K562 (cell line): ENCODE results near the gene ZMYND12. TPM values are rescaled to one million over a fixed set of nuclear protein-coding genes. Genes with fewer than 3 reads are reported as not detected.

ENCODE experiments used
- ATAC-seq: fragments of 200-7000 bp; cut with Tn5 transposase; 3 replicates; pipeline ENCODE4 v1.9.1; 2020; ENCODE audit warnings: moderate library complexity
- BruUV-seq: library from RNA; stranded (reverse); fragments of 400-500 nt; replicated peaks from 2 replicates; lab custom pipeline; 2021; lab: Mats Ljungman, UMichigan
- CTCF ChIA-PET: fragments of 300-600 bp; formaldehyde crosslinking; extraction: SDS; loops from one replicate; lab custom pipeline; 2021; ENCODE audit warnings: low intra/inter-chr PET ratio; lab: Yijun Ruan, JAX
- POLR2A ChIA-PET: fragments of 300-600, 350-650 bp; sonication (Branson Sonifier 250); formaldehyde crosslinking; extraction: SDS; loops from one replicate; lab custom pipeline; 2021; ENCODE audit warnings: antibody characterized with exemption, inconsistent platforms; lab: Yijun Ruan, JAX
- DNase-seq, 4 experiments: peaks; one replicate each; pipeline versions ENCODE4 v3.0.0 to v3.0.0-alpha.2; 2011 to 2018; ENCODE audit warnings: low spot score in 3 of 4, mixed read lengths in 3 of 4; ENCODE audit errors: extremely low read depth in 1 of 4
- FAIRE-seq: peaks from 2 replicates; lab custom pipeline; 2011; peaks lifted over from hg19 to GRCh38; lab: Jason Lieb, UNC
- H2AFZ ChIP-seq: 2 replicates; pipeline ENCODE4 v1.6.0; 2011; ENCODE audit warnings: low read depth, low read length, control low read depth, inconsistent platforms
- H3K27ac ChIP-seq: fragments of 200-600 bp; 3 replicates; pipeline ENCODE4 v1.8.0; 2011; ENCODE audit warnings: low read depth, mild to moderate bottlenecking, control low read depth, inconsistent platforms, low read length, moderate library complexity, mixed read lengths; ENCODE audit errors: extremely low read depth
- H3K27me3 ChIP-seq, 2 experiments: fragments of 300-600 bp in 1 of 2; 2 replicates in 1 of 2; 3 replicates in 1 of 2; pipeline versions ENCODE4 v1.6.0 to v1.8.0; 2011; ENCODE audit warnings: inconsistent platforms in 2 of 2, low read length in 2 of 2, mild to moderate bottlenecking in 1 of 2, mixed read lengths in 1 of 2, moderate library complexity in 1 of 2; ENCODE audit not compliant: control insufficient read depth in 2 of 2, insufficient read depth in 2 of 2
- H3K36me3 ChIP-seq: fragments of 300-600 bp; 3 replicates; pipeline ENCODE4 v1.8.0; 2011; ENCODE audit warnings: mild to moderate bottlenecking, low read length, inconsistent platforms; ENCODE audit not compliant: control insufficient read depth, insufficient read depth
- H3K4me1 ChIP-seq, 2 experiments: fragments of 200-600 bp in 1 of 2; replicated peaks in 1 of 2; 2 replicates in 1 of 2; 3 replicates in 1 of 2; pipeline versions ENCODE4 v1.5.1 to v1.8.0; 2011; ENCODE audit warnings: inconsistent platforms in 2 of 2, low read length in 2 of 2, mild to moderate bottlenecking in 1 of 2, mixed read lengths in 1 of 2, moderate library complexity in 1 of 2; ENCODE audit not compliant: control insufficient read depth in 2 of 2, insufficient read depth in 2 of 2
- H3K4me2 ChIP-seq: 2 replicates; pipeline ENCODE4 v1.6.1; 2011; ENCODE audit warnings: low read length, control low read depth, inconsistent platforms, mixed read lengths; ENCODE audit not compliant: insufficient read depth
- H3K4me3 ChIP-seq: fragments of 200-600 bp; sonication (generic), shearing (Covaris generic); 2 replicates; pipeline ENCODE4 v1.5.1; 2016; ENCODE audit warnings: control low read depth, inconsistent platforms
- H3K79me2 ChIP-seq: fragments of 200-600 bp; 3 replicates; pipeline ENCODE4 v1.8.0; 2011; ENCODE audit warnings: low read length, inconsistent platforms; ENCODE audit not compliant: control insufficient read depth, insufficient read depth
- H3K9ac ChIP-seq, 2 experiments: 2 replicates each; pipeline versions ENCODE4 v1.6.0 to v1.6.1; 2011; ENCODE audit warnings: low read depth in 2 of 2, low read length in 2 of 2, control low read depth in 1 of 2, inconsistent platforms in 1 of 2, mild to moderate bottlenecking in 1 of 2, mixed read lengths in 1 of 2; ENCODE audit not compliant: insufficient read depth in 1 of 2
- H3K9me1 ChIP-seq: one replicate; pipeline ENCODE4 v1.6.0; 2011; ENCODE audit warnings: inconsistent platforms, mild to moderate bottlenecking, low read length, moderate library complexity; ENCODE audit not compliant: control insufficient read depth, insufficient read depth
- H3K9me3 ChIP-seq: replicated peaks from 2 replicates; pipeline ENCODE4 v1.5.1; 2011; ENCODE audit warnings: low read depth, low read length, inconsistent platforms; ENCODE audit not compliant: control insufficient read depth, insufficient read depth
- H4K20me1 ChIP-seq: replicated peaks from 2 replicates; pipeline ENCODE4 v1.6.1; 2011; ENCODE audit warnings: low read length, inconsistent platforms, mixed read lengths; ENCODE audit not compliant: control insufficient read depth, insufficient read depth
- CHD4 ChIP-seq: fragments of 200-600 bp; sonication (generic); IDR thresholded peaks from 3 replicates; pipeline ENCODE4 v1.6.1; 2012; ENCODE audit warnings: low read depth, mild to moderate bottlenecking, mixed read lengths, low read length, inconsistent platforms; ENCODE audit not compliant: insufficient read depth, insufficient replicate concordance, poor library complexity, severe bottlenecking
- DDX20 ChIP-seq: fragments of 450-650 bp; IDR thresholded peaks from 2 replicates; pipeline ENCODE4 v1.6.1; 2016; ENCODE audit warnings: missing genetic modification characterization, low read depth, mild to moderate bottlenecking, missing compliant biosample characterization, moderate library complexity
- DIDO1 ChIP-seq: fragments of 450-650 bp; IDR thresholded peaks from 2 replicates; pipeline ENCODE4 v1.6.1; 2016; ENCODE audit warnings: low read depth, missing biosample characterization, missing genetic modification characterization
- E2F8 ChIP-seq: fragments of 450-650 bp; IDR thresholded peaks from 2 replicates; pipeline ENCODE4 v1.7.1; 2018; ENCODE audit warnings: mild to moderate bottlenecking, low read depth; ENCODE audit not compliant: partially characterized antibody
- EP400 ChIP-seq: fragments of 450-650 bp; IDR thresholded peaks from 2 replicates; pipeline ENCODE4 v1.6.1; 2017; ENCODE audit warnings: antibody characterized with exemption, mild to moderate bottlenecking, moderate library complexity
- ETS2 ChIP-seq: IDR thresholded peaks from 2 replicates; pipeline ENCODE4 v1.6.1; 2016; ENCODE audit warnings: borderline replicate concordance, missing genetic modification characterization, mild to moderate bottlenecking, moderate library complexity, missing compliant biosample characterization; ENCODE audit not compliant: poor library complexity, severe bottlenecking
- FOS ChIP-seq: IDR thresholded peaks from 3 replicates; pipeline ENCODE4 v1.6.1; 2011; ENCODE audit not compliant: insufficient read length; ENCODE audit errors: extremely low read depth
- HCFC1 ChIP-seq: IDR thresholded peaks from 2 replicates; pipeline ENCODE4 v1.6.1; 2012; ENCODE audit warnings: low read depth, low read length, improper control_type of control experiment
- HNRNPK ChIP-seq: fragments of 200-400 bp; formaldehyde crosslinking; IDR thresholded peaks from one replicate; pipeline ENCODE4 v1.6.1; 2018; ENCODE audit warnings: mild to moderate bottlenecking, low read depth, low read length; ENCODE audit not compliant: poor library complexity, severe bottlenecking
- IRF1 ChIP-seq: sonication (generic); formaldehyde crosslinking; IDR thresholded peaks from 2 replicates; pipeline ENCODE4 v1.8.0; 2022; ENCODE audit warnings: missing genetic modification reagents, mild to moderate bottlenecking, borderline replicate concordance
- JUN ChIP-seq, 2 experiments: sonication (generic) in 1 of 2; formaldehyde crosslinking in 1 of 2; IDR thresholded peaks; 2 replicates each; pipeline versions ENCODE4 v1.6.1 to v1.8.0; 2012 to 2022; ENCODE audit warnings: borderline replicate concordance in 2 of 2, mild to moderate bottlenecking in 2 of 2, improper control_type of control experiment in 1 of 2, low read depth in 1 of 2, low read length in 1 of 2, missing genetic modification reagents in 1 of 2
- MTA2 ChIP-seq: fragments of 450-650 bp; IDR thresholded peaks from 2 replicates; pipeline ENCODE4 v1.6.1; 2016; ENCODE audit warnings: low read depth
- POLR2AphosphoS5 ChIP-seq: IDR thresholded peaks from 2 replicates; pipeline ENCODE4 v1.6.1; 2011; ENCODE audit warnings: mild to moderate bottlenecking, low read depth, low read length, moderate library complexity; ENCODE audit not compliant: control insufficient read depth, insufficient read depth
- RNF2 ChIP-seq: sonication (generic); IDR thresholded peaks from 2 replicates; pipeline ENCODE4 v1.6.1; 2016
- ZFP1 ChIP-seq: fragments of 450-650 bp; formaldehyde crosslinking; IDR thresholded peaks from 2 replicates; pipeline ENCODE4 v1.4.0; 2020; ENCODE audit warnings: mild to moderate bottlenecking, mixed read lengths
- ZNF23 ChIP-seq: fragments of 250-450 bp; sonication (Bioruptor Pico); IDR thresholded peaks from 2 replicates; pipeline ENCODE4 v1.4.0; 2020; ENCODE audit warnings: mild to moderate bottlenecking
- ZNF3 ChIP-seq: fragments of 250-450 bp; sonication (Bioruptor Pico); IDR thresholded peaks from 2 replicates; pipeline ENCODE4 v1.5.0; 2021; ENCODE audit warnings: mild to moderate bottlenecking, moderate library complexity
- ZNF408 ChIP-seq: fragments of 250-450 bp; sonication (Bioruptor Pico); IDR thresholded peaks from 2 replicates; pipeline ENCODE4 v1.4.0; 2020; ENCODE audit warnings: low read depth, mild to moderate bottlenecking, moderate library complexity
- ZNF644 ChIP-seq: fragments of 200-800 bp; sonication (Bioruptor generic); IDR thresholded peaks from 2 replicates; pipeline ENCODE4 v1.6.1; 2016; ENCODE audit warnings: low read depth, missing genetic modification characterization, missing compliant biosample characterization
- ZNF699 ChIP-seq: fragments of 250-450 bp; sonication (Bioruptor Pico); IDR thresholded peaks from 2 replicates; pipeline ENCODE4 v1.8.0; 2021; ENCODE audit warnings: mild to moderate bottlenecking, moderate library complexity; ENCODE audit not compliant: insufficient replicate concordance
- WGBS: fragments of 100-300 bp; shearing (Covaris generic); methylation state at CpG from one replicate; pipeline ENCODE4 v1.1.6; 2016; ENCODE audit warnings: low coverage, mixed read lengths; ENCODE audit not compliant: insufficient coverage; ENCODE audit errors: missing lambda C conversion rate; 5-methylcytosine and 5-hydroxymethylcytosine counted together
- in situ Hi-C: fragments of 300-500 bp; cut with MboI; formaldehyde crosslinking; loops from 4 replicates; pipeline ENCODE4 v1.15.0; 2018; ENCODE audit warnings: inconsistent platforms, mixed read lengths
- intact Hi-C: fragments of 100-400 bp; cut with micrococcal nuclease; formaldehyde crosslinking; loops from 2 replicates; pipeline ENCODE4 v1.14.2; 2022
- polyA plus RNA-seq, 8 experiments: library from polyadenylated mRNA; depleted of rRNA in 4 of 8; stranded (reverse) in 5 of 8; unstranded in 3 of 8; fragments of >200 nt; fragmentation: Nextera tagmentation in 2 of 8; fragmentation: Illumina TruSeq in 1 of 8; extraction: Ambion mirVana in 2 of 8; extraction: Trizol in 1 of 8; gene quantifications; 2 replicates each; pipeline versions ENCODE4 v1.2.1 to v1.2.3, GENCODE V29; 2011 to 2014; ENCODE audit warnings: inconsistent platforms in 1 of 8, missing spikeins in 1 of 8
- total RNA-seq, 7 experiments: library from RNA; depleted of rRNA in 6 of 7; stranded (reverse); fragments of >200 nt in 6 of 7; fragmentation: Illumina TruSeq in 2 of 7; extraction: Trizol in 2 of 7; gene quantifications; 2 replicates each; pipeline versions ENCODE4 v1.2.1 to v1.2.3, GENCODE V29; 2011 to 2021; ENCODE audit warnings: low replicate concordance in 1 of 7

The ZMYND12 gene
- total and polyA plus RNA-seq, 9 of the 15 experiments (the other 6 are each of a cell fraction or from before 2014, with no cell fraction given), result not detected

GRCh38 chr1:42431514-42431913 is 24.3 kb downstream of the ZMYND12 start:
- no peaks in the 10 kb centered on the region for H3K4me1 ChIP-seq
- POLR2A ChIA-PET, result interaction anchor here (0.5 kb wide), 1 partner anchor 19 kb away, joined by 3 read pairs; no protein-coding TSS in a partner anchor
- no TSS peak for BruUV-seq
- H3K4me3 ChIP-seq, result no peak overlapping the region
- no peak for ATAC-seq
- H3K27ac ChIP-seq, result no peak overlapping the region
- no peaks in the 10 kb centered on the region for H3K9me3 ChIP-seq
- 2% methylated on average over 3 of the region's 3 CpGs for WGBS
- H3K27me3 ChIP-seq, result peaks cover 10 to 21% of the 10 kb centered on the region in 2 experiments; a peak in 4 of 5 replicates
- in situ Hi-C loops, result no loop called here
- H3K36me3 ChIP-seq, result no peaks in the 10 kb centered on the region
- no peak overlapping the region for H3K4me2 ChIP-seq
- intact Hi-C loops, result no loop called here
- no peaks in the 10 kb centered on the region for H3K9me1 ChIP-seq
- H4K20me1 ChIP-seq, result no peaks in the 10 kb centered on the region
- TF ChIP-seq EP400 (no peak), ZNF3 (no peak), ZNF699 (CRISPR knock-in tag) (no peak), CHD4 (no peak), DDX20 (tag) (no peak), RNF2 (no peak), E2F8 (no peak), HCFC1 (no peak), JUN (IDR thresholded peaks at IDR 0.05; ENCODE audit: borderline replicate concordance, low read depth, low read length) (no peak), JUN (CRISPR knock-in tag; IDR thresholded peaks at IDR 0.05; ENCODE audit: borderline replicate concordance) (no peak), MTA2 (no peak), FOS (no peak), POLR2AphosphoS5 (no peak), ZNF644 (tag) (no peak), ZNF23 (no peak), ETS2 (tag) (no peak), IRF1 (CRISPR knock-in tag) (no peak), ZNF408 (CRISPR knock-in tag) (no peak), ZFP1 (CRISPR knock-in tag) (no peak), HNRNPK (no peak), DIDO1 (tag) (no peak)
- no peaks in the 10 kb centered on the region for H3K79me2 ChIP-seq
- CTCF ChIA-PET, result no interaction called here
- no peak for DNase-seq
- FAIRE-seq, result no peak
- no peak overlapping the region for H3K9ac ChIP-seq
- no peak overlapping the region for H2AFZ ChIP-seq
